OCI-LY1 (cell line): ENCODE measurements around the gene PHOSPHO1.
"Not testable (repeated sequence)": the region's sequence is repeated elsewhere in the genome, so short reads cannot be mapped to it uniquely, and the experiment has no call there.

ENCODE experiments used
- H2AFZ ChIP-seq: fragments of 200-600 bp; sonication (generic), shearing (Covaris generic); 2 replicates; pipeline ENCODE4 v1.6.0; 2014; ENCODE audit warnings: antibody characterized with exemption, mild to moderate bottlenecking, low read length
- H3F3A ChIP-seq: fragments of 200-600 bp; sonication (generic), shearing (Covaris generic); 2 replicates; pipeline ENCODE4 v1.6.0; 2014; ENCODE audit warnings: mild to moderate bottlenecking, antibody characterized with exemption, low read length, moderate library complexity; ENCODE audit not compliant: insufficient read depth
- H3K27ac ChIP-seq: fragments of 200-600 bp; sonication (generic); 2 replicates; pipeline ENCODE4 v1.5.1; 2014; ENCODE audit warnings: low read length, mixed run types, mild to moderate bottlenecking, low read depth; ENCODE audit not compliant: poor library complexity, severe bottlenecking
- H3K27me3 ChIP-seq: fragments of 200-600 bp; sonication (generic); 2 replicates; pipeline ENCODE4 v1.6.0; 2014; ENCODE audit warnings: antibody characterized with exemption, mild to moderate bottlenecking, low read length, moderate library complexity; ENCODE audit not compliant: insufficient read depth
- H3K36me3 ChIP-seq: fragments of 200-600 bp; sonication (generic); 2 replicates; pipeline ENCODE4 v1.6.1; 2014; ENCODE audit warnings: mild to moderate bottlenecking, antibody characterized with exemption, low read length, moderate library complexity, mixed read lengths; ENCODE audit not compliant: insufficient read depth
- H3K4me1 ChIP-seq: fragments of 200-600 bp; sonication (generic); 2 replicates; pipeline ENCODE4 v1.5.1; 2014; ENCODE audit warnings: mild to moderate bottlenecking, low read length, moderate library complexity; ENCODE audit not compliant: insufficient read depth, severe bottlenecking
- H3K4me2 ChIP-seq: fragments of 200-600 bp; sonication (generic), shearing (Covaris generic); 2 replicates; pipeline ENCODE4 v1.6.1; 2014; ENCODE audit warnings: low read length
- H3K4me3 ChIP-seq: fragments of 200-600 bp; sonication (generic); 2 replicates; pipeline ENCODE4 v1.5.1; 2014; ENCODE audit warnings: low read length, low read depth, mild to moderate bottlenecking, mixed read lengths; ENCODE audit not compliant: poor library complexity, severe bottlenecking
- H3K79me2 ChIP-seq: fragments of 200-600 bp; shearing (Covaris generic); 2 replicates; pipeline ENCODE4 v1.6.1; 2016; ENCODE audit warnings: mixed run types, low read length, mixed read lengths; ENCODE audit not compliant: insufficient read depth
- H3K9ac ChIP-seq: fragments of 200-600 bp; sonication (generic), shearing (Covaris generic); 2 replicates; pipeline ENCODE4 v1.6.1; 2014; ENCODE audit warnings: mild to moderate bottlenecking, low read length, mixed read lengths
- H3K9me2 ChIP-seq: fragments of 200-600 bp; sonication (generic), shearing (Covaris generic); 2 replicates; pipeline ENCODE4 v1.6.1; 2014; ENCODE audit warnings: low read depth, mild to moderate bottlenecking, low read length, mixed read lengths
- H3K9me3 ChIP-seq: fragments of 200-600 bp; shearing (Covaris generic); 2 replicates; pipeline ENCODE4 v1.6.1; 2014; ENCODE audit warnings: low read length, mixed read lengths
- H4K20me1 ChIP-seq: fragments of 200-600 bp; sonication (generic), shearing (Covaris generic); 2 replicates; pipeline ENCODE4 v1.6.0; 2016; ENCODE audit warnings: mild to moderate bottlenecking, low read length; ENCODE audit not compliant: insufficient read depth
- CTCF ChIP-seq: fragments of 200-600 bp; sonication (generic), shearing (Covaris generic); IDR thresholded peaks from 2 replicates; pipeline ENCODE4 v1.5.1; 2017; ENCODE audit warnings: mild to moderate bottlenecking, antibody characterized with exemption, low read length, moderate library complexity, mixed read lengths
- EZH2 ChIP-seq: fragments of 200-600 bp; sonication (generic), shearing (Covaris generic); IDR thresholded peaks from 2 replicates; pipeline ENCODE4 v1.8.0; 2017; ENCODE audit warnings: borderline replicate concordance, mixed run types, mild to moderate bottlenecking, antibody characterized with exemption, low read length, moderate library complexity, mixed read lengths

The PHOSPHO1 gene

GRCh38 chr17:49180303-49180702 is 50.3 kb downstream of the PHOSPHO1 start:
- Histone ChIP-seq H3K9me2 (no peaks in the 10 kb centered on the region), H2AFZ (no peak overlapping the region), H3K79me2 (no peaks in the 10 kb centered on the region), H3K27ac (no peak overlapping the region), H4K20me1 (no peaks in the 10 kb centered on the region), H3K4me2 (no peak overlapping the region), H3K4me3 (no peak overlapping the region), H3F3A (no peaks in the 10 kb centered on the region), H3K4me1 (no peaks in the 10 kb centered on the region), H3K27me3 (peaks cover 6% of the 10 kb centered on the region; the same call in 1 of the 2 replicates), H3K36me3 (no peaks in the 10 kb centered on the region; the same call in 1 of the 2 replicates), H3K9ac (no peak overlapping the region), H3K9me3 (peaks cover 20% of the 10 kb centered on the region)
- TF ChIP-seq EZH2 (no peak), CTCF (peak; percentile 95)

GRCh38 chr17:49175978-49176377 is 54.6 kb downstream of the PHOSPHO1 start:
- H3K79me2 ChIP-seq, H3K4me2 ChIP-seq, H4K20me1 ChIP-seq, H3K4me1 ChIP-seq, H3K4me3 ChIP-seq, H3K27me3 ChIP-seq, H3K36me3 ChIP-seq, H3K27ac ChIP-seq, H3K9ac ChIP-seq, H3F3A ChIP-seq, H2AFZ ChIP-seq, H3K9me2 ChIP-seq: not testable (repeated sequence)
- peaks cover 11% of the 10 kb centered on the region for H3K9me3 ChIP-seq
